Tibial nerve (tissue), 4 donors: ENCODE measurements around the gene SOWAHA.

Experiments used
- CTCF ChIP-seq, 5 experiments: fragments of 200-600 bp in 3 of 5; fragments of 450-650 bp in 2 of 5; sonication (generic) in 3 of 5; IDR thresholded peaks; one replicate each; pipeline ENCODE4 v1.5.1; 2016 to 2019; ENCODE audit warnings: antibody characterized with exemption in 5 of 5, mild to moderate bottlenecking in 3 of 5, moderate library complexity in 2 of 5
- EP300 ChIP-seq, 2 donors: sonication (generic); formaldehyde crosslinking; IDR thresholded peaks; one replicate each; pipeline ENCODE4 v1.6.1; 2017; ENCODE audit warnings: antibody characterized with exemption in 2 of 2, mild to moderate bottlenecking in 1 of 2
- POLR2A ChIP-seq, 2 donors: fragments of 450-650 bp; IDR thresholded peaks; one replicate each; pipeline ENCODE4 v1.6.1; 2017; ENCODE audit warnings: antibody characterized with exemption in 2 of 2, mild to moderate bottlenecking in 2 of 2, moderate library complexity in 2 of 2

- TF ChIP-seq CTCF (IDR thresholded peaks at IDR 0.05) (no peak), POLR2A (IDR thresholded peaks at IDR 0.05) (no peak), EP300 (IDR thresholded peaks at IDR 0.05) (no peak)
Measured at GRCh38 chr5:132808448-132808847, 4.7 kb upstream of the SOWAHA start.
